Measurements from ENCODE around the gene RGS11.

RGS11 gene

GRCh38 chr16:287298-287811, 11.6 kb upstream of the RGS11 start:
- Histone ChIP-seq H3K4me2 (ENCODE audit: low read length) (no peak overlapping the region), H3K14ac (ENCODE audit: low read length) (no peak overlapping the region), H3K18ac (ENCODE audit: low read length) (no peak overlapping the region), H4K12ac (ENCODE audit: low read depth, low read length) (no peak overlapping the region), H3K9ac (ENCODE audit: low read length) (no peak overlapping the region), H3K79me1 (ENCODE audit: low read length) (no peaks in the 10 kb centered on the region), H2BK12ac (ENCODE audit: low read length) (no peak overlapping the region), H3K4me3 (ENCODE audit: low read depth, low read length) (no peak overlapping the region), H2AK5ac (ENCODE audit: low read length) (no peak overlapping the region), H3K23ac (ENCODE audit: low read length) (no peak overlapping the region), H3K79me2 (ENCODE audit: control insufficient read depth, insufficient read depth, low read length, poor library complexity) (no peaks in the 10 kb centered on the region), H2BK120ac (ENCODE audit: insufficient read depth, low read length, poor library complexity) (no peak overlapping the region), H3K36me3 (ENCODE audit: control insufficient read depth in 1 of 2, insufficient read depth in 2 of 2, low read length in 2 of 2) (peaks cover 52 to 53% of the 10 kb centered on the region in 2 experiments), H3K9me3 (ENCODE audit: insufficient read depth, low read depth, low read length) (peaks cover 14% of the 10 kb centered on the region), H2BK5ac (ENCODE audit: low read depth, low read length, poor library complexity) (no peak overlapping the region), H4K8ac (ENCODE audit: low read depth, low read length) (no peak overlapping the region), H4K91ac (ENCODE audit: low read depth, low read length) (no peak overlapping the region), H3K27me3 (ENCODE audit: insufficient read depth, low read length) (no peaks in the 10 kb centered on the region), H3K4me1 (ENCODE audit: control insufficient read depth in 1 of 2, insufficient read depth in 2 of 2, low read length in 2 of 2) (no peaks in the 10 kb centered on the region), H3K4ac (ENCODE audit: low read depth, low read length) (no peak overlapping the region), H2AFZ (ENCODE audit: insufficient read depth, low read length, poor library complexity) (no peak overlapping the region), H3K27ac (ENCODE audit: low read depth, low read length) (no peak overlapping the region)
- no CpG with 5 or more reads among the region's 16 CpGs for WGBS (ENCODE audit: extremely low coverage, insufficient coverage, insufficient read length)
- DNase-seq = peak in 1 of 2 donors; percentile 27

- no CpG with 5 or more reads among the region's 22 CpGs for WGBS (ENCODE audit: extremely low coverage, insufficient coverage, insufficient read length)
- no peak overlapping the region for H3K4ac ChIP-seq (ENCODE audit: low read depth, low read length)
- H2AFZ ChIP-seq (ENCODE audit: insufficient read depth, low read length, poor library complexity) = no peak overlapping the region
- H3K36me3 ChIP-seq (ENCODE audit: control insufficient read depth in 1 of 2, insufficient read depth in 2 of 2, low read length in 2 of 2) = peaks cover 47 to 49% of the 10 kb centered on the region in 2 experiments
- H4K12ac ChIP-seq (ENCODE audit: low read depth, low read length) = no peak overlapping the region
- no peak overlapping the region for H4K91ac ChIP-seq (ENCODE audit: low read depth, low read length)
- H2BK5ac ChIP-seq (ENCODE audit: low read depth, low read length, poor library complexity) = no peak overlapping the region
- H3K79me2 ChIP-seq (ENCODE audit: control insufficient read depth, insufficient read depth, low read length, poor library complexity) = no peaks in the 10 kb centered on the region
- no peak overlapping the region for H3K9ac ChIP-seq (ENCODE audit: low read length)
- H3K4me3 ChIP-seq (ENCODE audit: low read depth, low read length) = peak overlapping the region; percentile 37
- H4K8ac ChIP-seq (ENCODE audit: low read depth, low read length) = no peak overlapping the region
- H3K18ac ChIP-seq (ENCODE audit: low read length) = no peak overlapping the region
- H2AK5ac ChIP-seq (ENCODE audit: low read length) = no peak overlapping the region
- H2BK12ac ChIP-seq (ENCODE audit: low read length) = no peak overlapping the region
- H3K27me3 ChIP-seq (ENCODE audit: insufficient read depth, low read length) = peaks cover 3% of the 10 kb centered on the region
- no peak overlapping the region for H3K27ac ChIP-seq (ENCODE audit: low read depth, low read length)
- no peak for DNase-seq
- H3K9me3 ChIP-seq (ENCODE audit: insufficient read depth, low read depth, low read length) = peaks cover 16% of the 10 kb centered on the region
- no peak overlapping the region for H3K23ac ChIP-seq (ENCODE audit: low read length)
- no peaks in the 10 kb centered on the region for H3K79me1 ChIP-seq (ENCODE audit: low read length)
- no peaks in the 10 kb centered on the region for H3K4me1 ChIP-seq (ENCODE audit: control insufficient read depth in 1 of 2, insufficient read depth in 2 of 2, low read length in 2 of 2)
- no peak overlapping the region for H3K14ac ChIP-seq (ENCODE audit: low read length)
- H3K4me2 ChIP-seq (ENCODE audit: low read length) = no peak overlapping the region
- no peak overlapping the region for H2BK120ac ChIP-seq (ENCODE audit: insufficient read depth, low read length, poor library complexity)
Measured at GRCh38 chr16:286491-287297, 10.9 kb upstream of the RGS11 start.

- Histone ChIP-seq H3K79me1 (ENCODE audit: low read length) (no peaks in the 10 kb centered on the region), H2BK120ac (ENCODE audit: insufficient read depth, low read length, poor library complexity) (no peak overlapping the region), H3K9ac (ENCODE audit: low read length) (no peak overlapping the region), H2BK12ac (ENCODE audit: low read length) (no peak overlapping the region), H3K4me1 (ENCODE audit: control insufficient read depth in 1 of 2, insufficient read depth in 2 of 2, low read length in 2 of 2) (no peaks in the 10 kb centered on the region), H3K14ac (ENCODE audit: low read length) (no peak overlapping the region), H3K4me2 (ENCODE audit: low read length) (no peak overlapping the region), H3K36me3 (ENCODE audit: control insufficient read depth in 1 of 2, insufficient read depth in 2 of 2, low read length in 2 of 2) (peaks cover 34 to 37% of the 10 kb centered on the region in 2 experiments), H4K91ac (ENCODE audit: low read depth, low read length) (no peak overlapping the region), H3K79me2 (ENCODE audit: control insufficient read depth, insufficient read depth, low read length, poor library complexity) (no peaks in the 10 kb centered on the region), H3K9me3 (ENCODE audit: insufficient read depth, low read depth, low read length) (peaks cover 16% of the 10 kb centered on the region), H4K12ac (ENCODE audit: low read depth, low read length) (no peak overlapping the region), H2AFZ (ENCODE audit: insufficient read depth, low read length, poor library complexity) (no peak overlapping the region), H2BK5ac (ENCODE audit: low read depth, low read length, poor library complexity) (no peak overlapping the region), H4K8ac (ENCODE audit: low read depth, low read length) (no peak overlapping the region), H2AK5ac (ENCODE audit: low read length) (no peak overlapping the region), H3K27ac (ENCODE audit: low read depth, low read length) (no peak overlapping the region), H3K23ac (ENCODE audit: low read length) (no peak overlapping the region), H3K4me3 (ENCODE audit: low read depth, low read length) (no peak overlapping the region), H3K27me3 (ENCODE audit: insufficient read depth, low read length) (peaks cover 15% of the 10 kb centered on the region), H3K4ac (ENCODE audit: low read depth, low read length) (no peak overlapping the region), H3K18ac (ENCODE audit: low read length) (no peak overlapping the region)
- WGBS (ENCODE audit: extremely low coverage, insufficient coverage, insufficient read length) = no CpG with 5 or more reads among the region's 48 CpGs
- no peak for DNase-seq
Measured at GRCh38 chr16:285146-286055, 9.7 kb upstream of the RGS11 start.

- DNase-seq = no peak
- H3K36me3 ChIP-seq (ENCODE audit: control insufficient read depth in 1 of 2, insufficient read depth in 2 of 2, low read length in 2 of 2) = peaks cover 27 to 29% of the 10 kb centered on the region in 2 experiments
- H3K23ac ChIP-seq (ENCODE audit: low read length) = no peak overlapping the region
- no CpG with 5 or more reads among the region's 52 CpGs for WGBS (ENCODE audit: extremely low coverage, insufficient coverage, insufficient read length)
- H4K8ac ChIP-seq (ENCODE audit: low read depth, low read length) = no peak overlapping the region
- no peak overlapping the region for H2BK120ac ChIP-seq (ENCODE audit: insufficient read depth, low read length, poor library complexity)
- no peak overlapping the region for H2BK12ac ChIP-seq (ENCODE audit: low read length)
- no peak overlapping the region for H4K12ac ChIP-seq (ENCODE audit: low read depth, low read length)
- no peak overlapping the region for H2AFZ ChIP-seq (ENCODE audit: insufficient read depth, low read length, poor library complexity)
- no peak overlapping the region for H2BK5ac ChIP-seq (ENCODE audit: low read depth, low read length, poor library complexity)
- H3K4me3 ChIP-seq (ENCODE audit: low read depth, low read length) = no peak overlapping the region
- H3K9ac ChIP-seq (ENCODE audit: low read length) = no peak overlapping the region
- H3K4me2 ChIP-seq (ENCODE audit: low read length) = no peak overlapping the region
- H3K79me2 ChIP-seq (ENCODE audit: control insufficient read depth, insufficient read depth, low read length, poor library complexity) = no peaks in the 10 kb centered on the region
- H3K9me3 ChIP-seq (ENCODE audit: insufficient read depth, low read depth, low read length) = peaks cover 16% of the 10 kb centered on the region
- H3K4me1 ChIP-seq (ENCODE audit: control insufficient read depth in 1 of 2, insufficient read depth in 2 of 2, low read length in 2 of 2) = no peaks in the 10 kb centered on the region
- H3K14ac ChIP-seq (ENCODE audit: low read length) = no peak overlapping the region
- H3K27ac ChIP-seq (ENCODE audit: low read depth, low read length) = no peak overlapping the region
- peaks cover 22% of the 10 kb centered on the region for H3K27me3 ChIP-seq (ENCODE audit: insufficient read depth, low read length)
- no peak overlapping the region for H3K18ac ChIP-seq (ENCODE audit: low read length)
- H3K79me1 ChIP-seq (ENCODE audit: low read length) = no peaks in the 10 kb centered on the region
- no peak overlapping the region for H2AK5ac ChIP-seq (ENCODE audit: low read length)
- H3K4ac ChIP-seq (ENCODE audit: low read depth, low read length) = no peak overlapping the region
- no peak overlapping the region for H4K91ac ChIP-seq (ENCODE audit: low read depth, low read length)
Measured at GRCh38 chr16:284204-285120, 8.7 kb upstream of the RGS11 start.
